Gastroesophageal sphincter (tissue), 3 donors: ENCODE data around the gene THADA.

Experiments used
- EP300 ChIP-seq: sonication (generic); formaldehyde crosslinking; IDR thresholded peaks from one replicate; pipeline ENCODE4 v1.6.1; 2017; ENCODE audit warnings: antibody characterized with exemption, mild to moderate bottlenecking
- POLR2A ChIP-seq, 2 donors: fragments of 450-650 bp; IDR thresholded peaks; one replicate each; pipeline ENCODE4 v1.6.1; 2017; ENCODE audit warnings: antibody characterized with exemption in 2 of 2, mild to moderate bottlenecking in 2 of 2, moderate library complexity in 1 of 2
- POLR2AphosphoS5 ChIP-seq: sonication (generic); formaldehyde crosslinking; IDR thresholded peaks from one replicate; pipeline ENCODE4 v1.6.1; 2017; ENCODE audit warnings: antibody characterized with exemption
- TF ChIP-seq, protein P1 (sequence below), 4 experiments: fragments of 200-600 bp in 2 of 4; fragments of 450-650 bp in 2 of 4; sonication (generic) in 1 of 4; IDR thresholded peaks; one replicate each; pipeline ENCODE4 v1.5.1; 2017 to 2019; ENCODE audit warnings: antibody characterized with exemption in 4 of 4, mild to moderate bottlenecking in 2 of 4, moderate library complexity in 2 of 4

- TF ChIP-seq, protein P1, sequence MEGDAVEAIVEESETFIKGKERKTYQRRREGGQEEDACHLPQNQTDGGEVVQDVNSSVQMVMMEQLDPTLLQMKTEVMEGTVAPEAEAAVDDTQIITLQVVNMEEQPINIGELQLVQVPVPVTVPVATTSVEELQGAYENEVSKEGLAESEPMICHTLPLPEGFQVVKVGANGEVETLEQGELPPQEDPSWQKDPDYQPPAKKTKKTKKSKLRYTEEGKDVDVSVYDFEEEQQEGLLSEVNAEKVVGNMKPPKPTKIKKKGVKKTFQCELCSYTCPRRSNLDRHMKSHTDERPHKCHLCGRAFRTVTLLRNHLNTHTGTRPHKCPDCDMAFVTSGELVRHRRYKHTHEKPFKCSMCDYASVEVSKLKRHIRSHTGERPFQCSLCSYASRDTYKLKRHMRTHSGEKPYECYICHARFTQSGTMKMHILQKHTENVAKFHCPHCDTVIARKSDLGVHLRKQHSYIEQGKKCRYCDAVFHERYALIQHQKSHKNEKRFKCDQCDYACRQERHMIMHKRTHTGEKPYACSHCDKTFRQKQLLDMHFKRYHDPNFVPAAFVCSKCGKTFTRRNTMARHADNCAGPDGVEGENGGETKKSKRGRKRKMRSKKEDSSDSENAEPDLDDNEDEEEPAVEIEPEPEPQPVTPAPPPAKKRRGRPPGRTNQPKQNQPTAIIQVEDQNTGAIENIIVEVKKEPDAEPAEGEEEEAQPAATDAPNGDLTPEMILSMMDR (IDR thresholded peaks at IDR 0.05): no peak
- TF ChIP-seq POLR2A (IDR thresholded peaks at IDR 0.05) (no peak), EP300 (no peak), POLR2AphosphoS5 (no peak)
These were observed 190.0 kb downstream of the THADA start for GRCh38 chr2:43405829-43406228.
